GM21367 (cell line): Measurements from ENCODE around the gene TOGARAM2.

Source experiments
- ATAC-seq: cut with Tn5 transposase; IDR thresholded peaks from one replicate; pipeline ENCODE4 v1.9.1; 2021; ENCODE audit not compliant: unreplicated experiment

The TOGARAM2 gene

GRCh38 chr2:28981016-28981441 lies at the start of gene TOGARAM2:
Gene TOGARAM2, plus strand, starts transcription at chr2:28981298. Its CDS starts 13,537 bp downstream, at chr2:28994835.
- ATAC-seq: no peak

- ATAC-seq: no peak
These were observed 46.3 kb upstream of the TOGARAM2 start for GRCh38 chr2:28934769-28935168.

GRCh38 chr2:28941008-28941407 lies 40.1 kb upstream of the TOGARAM2 start:
- no peak for ATAC-seq

- ATAC-seq: no peak
These were observed 36.4 kb upstream of the TOGARAM2 start for GRCh38 chr2:28944535-28945248.

GRCh38 chr2:28948160-28948559 lies 32.9 kb upstream of the TOGARAM2 start:
- ATAC-seq: no peak

GRCh38 chr2:28949190-28949589 lies 31.9 kb upstream of the TOGARAM2 start:
- ATAC-seq: no peak

GRCh38 chr2:28949617-28950305 lies 31.3 kb upstream of the TOGARAM2 start:
- no peak for ATAC-seq

GRCh38 chr2:28950941-28951630 lies 30.0 kb upstream of the TOGARAM2 start:
- ATAC-seq: no peak

GRCh38 chr2:28951910-28952835 lies 28.9 kb upstream of the TOGARAM2 start:
- ATAC-seq: no peak

GRCh38 chr2:28952836-28953211 lies 28.3 kb upstream of the TOGARAM2 start:
- no peak for ATAC-seq

- ATAC-seq: no peak
These were observed 25.6 kb upstream of the TOGARAM2 start for GRCh38 chr2:28955467-28955866.

- no peak for ATAC-seq
These were observed 24.7 kb upstream of the TOGARAM2 start for GRCh38 chr2:28956415-28956826.

GRCh38 chr2:28956890-28957289 lies 24.2 kb upstream of the TOGARAM2 start:
- no peak for ATAC-seq

- ATAC-seq: no peak
These were observed 22.4 kb upstream of the TOGARAM2 start for GRCh38 chr2:28958689-28959088.

GRCh38 chr2:28960401-28960800 lies 20.7 kb upstream of the TOGARAM2 start:
- ATAC-seq: no peak

- ATAC-seq: no peak
These were observed 18.6 kb upstream of the TOGARAM2 start for GRCh38 chr2:28962505-28962904.

GRCh38 chr2:28970464-28971160 lies 10.5 kb upstream of the TOGARAM2 start:
- no peak for ATAC-seq

GRCh38 chr2:28972778-28973335 lies 8.2 kb upstream of the TOGARAM2 start:
- ATAC-seq: no peak

GRCh38 chr2:28974252-28974651 lies 6.8 kb upstream of the TOGARAM2 start:
- ATAC-seq: no peak

- no peak for ATAC-seq
These were observed 5.4 kb upstream of the TOGARAM2 start for GRCh38 chr2:28975671-28976070.
